Gastrocnemius medialis (tissue), 4 donors: Measurements from ENCODE around the gene OR51B2. TPM values are rescaled to one million over a fixed set of nuclear protein-coding genes. Genes with fewer than 3 reads are reported as not detected.
"Not testable (repeated sequence)": the region's sequence is repeated elsewhere in the genome, so short reads cannot be mapped to it uniquely, and the experiment has no call there.

Experiments
- ATAC-seq, 2 donors: fragments of 150-250 bp; one replicate each; pipeline ENCODE4 v1.9.1; 2016
- DNase-seq, 2 donors: peaks; one replicate each; pipeline ENCODE4 v3.0.0-alpha.2; 2019
- H3K27ac ChIP-seq, 4 donors: fragments of 200-600 bp; sonication (generic); 1 replicate in 1 of 4; 2 replicates in 3 of 4; pipeline ENCODE4 v1.5.1; 2016 to 2018; ENCODE audit warnings: mild to moderate bottlenecking in 2 of 4, moderate library complexity in 1 of 4
- H3K27me3 ChIP-seq, 3 donors: fragments of 200-600 bp; sonication (generic) in 2 of 3; 1 replicate in 1 of 3; 2 replicates in 2 of 3; pipeline versions ENCODE4 v1.5.1 to v1.6.0; 2016 to 2019; ENCODE audit warnings: mild to moderate bottlenecking in 1 of 3, moderate library complexity in 1 of 3
- H3K36me3 ChIP-seq, 2 donors: fragments of 200-600 bp; sonication (generic) in 1 of 2; one replicate each; pipeline ENCODE4 v1.5.1; 2017 to 2018
- H3K4me1 ChIP-seq, 2 donors: fragments of 200-600 bp; sonication (generic) in 1 of 2; one replicate each; pipeline ENCODE4 v1.5.1; 2016 to 2017; ENCODE audit warnings: mild to moderate bottlenecking in 2 of 2
- H3K4me3 ChIP-seq, 4 donors: fragments of 200-600 bp; sonication (generic) in 3 of 4; 1 replicate in 1 of 4; 2 replicates in 3 of 4; pipeline ENCODE4 v1.5.1; 2016 to 2019; ENCODE audit warnings: mild to moderate bottlenecking in 2 of 4
- H3K9me3 ChIP-seq, 3 donors: fragments of 200-600 bp; sonication (generic) in 2 of 3; 1 replicate in 1 of 3; 2 replicates in 2 of 3; pipeline ENCODE4 v1.5.1; 2016 to 2019
- CTCF ChIP-seq, 5 experiments: fragments of 450-650 bp in 3 of 5; fragments of 200-600 bp in 2 of 5; sonication (generic) in 2 of 5; IDR thresholded peaks in 4 of 5; conservative IDR thresholded peaks in 1 of 5; 1 replicate in 4 of 5; 2 replicates in 1 of 5; pipeline ENCODE4 v1.5.1; 2016 to 2019; ENCODE audit warnings: antibody characterized with exemption in 5 of 5, mild to moderate bottlenecking in 3 of 5, moderate library complexity in 3 of 5
- POLR2A ChIP-seq, 2 donors: fragments of 450-650 bp; IDR thresholded peaks; one replicate each; pipeline ENCODE4 v1.6.1; 2017; ENCODE audit warnings: antibody characterized with exemption in 2 of 2, mild to moderate bottlenecking in 2 of 2, moderate library complexity in 2 of 2
- in situ Hi-C, 4 donors: fragments of 200-750 bp; cut with MboI; loops; one replicate each; pipeline versions ENCODE4 v1.15.0 to v1.8.0; 2017; ENCODE audit warnings: low sequenced_read_pairs in 4 of 4
- intact Hi-C: fragments of 100-400 bp; cut with DNase I; formaldehyde crosslinking; loops from one replicate; pipeline ENCODE4 v1.15.1; 2023; ENCODE audit warnings: low total_unique reads
- total RNA-seq, 4 donors: library from RNA; depleted of rRNA; stranded (reverse); fragments of >200 nt; gene quantifications; one replicate each; pipeline versions ENCODE4 v1.1.0 to v1.2.3, GENCODE V29; 2016

The OR51B2 gene
- total RNA-seq = not detected

DNA sequence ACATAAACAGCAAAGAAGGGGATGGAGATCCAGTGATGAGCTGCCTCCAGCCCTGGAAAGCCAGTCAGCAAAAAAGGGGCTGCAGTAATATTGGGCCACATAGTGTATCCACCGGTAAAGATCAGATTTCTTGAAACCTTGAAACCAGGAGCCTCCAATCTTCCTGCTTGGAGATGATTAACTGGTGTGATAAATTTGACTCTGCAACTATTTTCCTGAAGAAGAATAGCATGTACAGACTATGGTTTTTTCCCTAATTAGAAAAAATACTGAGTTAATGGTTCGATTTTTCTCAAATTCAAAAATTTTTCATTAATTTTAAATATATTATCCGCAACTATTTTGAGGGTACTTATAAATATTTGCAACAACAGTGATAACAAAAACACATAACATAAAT is at the start of gene OR51B2:
Gene OR51B2 (minus strand): TSS at position 101 of the 400 bp plus-strand sequence. CDS start 0 bp downstream, at position 101.
- Histone ChIP-seq H3K9me3 (no peaks in the 10 kb centered on the region), H3K4me1 (no peaks in the 10 kb centered on the region), H3K27me3 (no peaks in the 10 kb centered on the region), H3K27ac (no peak within 1 kb of the TSS), H3K36me3 (no peaks in the 10 kb centered on the region), H3K4me3 (no peak within 1 kb of the TSS)
- TF ChIP-seq POLR2A (IDR thresholded peaks at IDR 0.05) (no peak), CTCF (IDR thresholded peaks at IDR 0.05 in 4 of 5, conservative IDR thresholded peaks at IDR 0.05 in 1 of 5) (no peak)
- in situ Hi-C loops = no loop called here
- DNase-seq (no peak), ATAC-seq (no peak)
- intact Hi-C loops = no loop called here

GRCh38 chr11:5369789-5370188 is 45.7 kb upstream of the OR51B2 start:
- intact Hi-C loops (no loop called here), in situ Hi-C loops (no loop called here)
- Histone ChIP-seq H3K4me1 (no peaks in the 10 kb centered on the region), H3K36me3 (no peaks in the 10 kb centered on the region), H3K27ac (no peak overlapping the region), H3K9me3 (no peaks in the 10 kb centered on the region), H3K27me3 (no peaks in the 10 kb centered on the region), H3K4me3 (no peak overlapping the region)
- no peak for TF ChIP-seq POLR2A (IDR thresholded peaks at IDR 0.05)
- TF ChIP-seq CTCF (IDR thresholded peaks at IDR 0.05 in 4 of 5, conservative IDR thresholded peaks at IDR 0.05 in 1 of 5) = no peak
- no peak for DNase-seq
- ATAC-seq = no peak

DNA sequence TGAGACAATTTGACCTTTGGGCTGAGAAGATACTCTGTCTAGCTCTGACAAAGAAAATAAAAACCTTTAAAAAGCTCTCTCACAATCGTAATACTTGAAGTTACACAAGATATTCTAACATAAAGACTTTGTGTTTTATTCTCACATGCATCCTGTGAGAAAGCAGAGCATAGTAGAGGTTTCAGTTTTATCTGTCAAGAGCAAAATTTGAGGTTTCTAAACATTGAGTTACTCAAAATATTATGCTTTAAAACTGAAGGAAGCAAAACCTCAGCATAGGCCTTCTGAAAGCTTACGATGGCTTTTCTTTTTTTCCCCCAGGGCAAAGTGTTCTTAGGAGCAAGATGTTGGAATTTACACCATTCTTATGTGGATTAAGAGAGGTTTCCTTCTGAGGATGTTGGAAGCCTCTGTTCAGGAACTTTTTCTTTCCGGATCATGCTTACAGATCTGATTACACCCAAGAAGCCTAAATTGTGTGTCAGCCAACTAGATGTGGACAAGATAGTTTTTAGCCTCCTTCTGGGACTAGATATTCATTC is 44.5 kb upstream of the OR51B2 start:
- Histone ChIP-seq H3K9me3 (no peaks in the 10 kb centered on the region), H3K4me1 (no peaks in the 10 kb centered on the region), H3K27me3 (no peaks in the 10 kb centered on the region), H3K36me3 (no peaks in the 10 kb centered on the region), H3K27ac (no peak overlapping the region), H3K4me3 (no peak overlapping the region)
- ATAC-seq (no peak), DNase-seq (no peak)
- in situ Hi-C loops = no loop called here
- intact Hi-C loops = no loop called here
- TF ChIP-seq POLR2A (IDR thresholded peaks at IDR 0.05) = no peak
- TF ChIP-seq CTCF (IDR thresholded peaks at IDR 0.05 in 4 of 5, conservative IDR thresholded peaks at IDR 0.05 in 1 of 5) = no peak

DNA sequence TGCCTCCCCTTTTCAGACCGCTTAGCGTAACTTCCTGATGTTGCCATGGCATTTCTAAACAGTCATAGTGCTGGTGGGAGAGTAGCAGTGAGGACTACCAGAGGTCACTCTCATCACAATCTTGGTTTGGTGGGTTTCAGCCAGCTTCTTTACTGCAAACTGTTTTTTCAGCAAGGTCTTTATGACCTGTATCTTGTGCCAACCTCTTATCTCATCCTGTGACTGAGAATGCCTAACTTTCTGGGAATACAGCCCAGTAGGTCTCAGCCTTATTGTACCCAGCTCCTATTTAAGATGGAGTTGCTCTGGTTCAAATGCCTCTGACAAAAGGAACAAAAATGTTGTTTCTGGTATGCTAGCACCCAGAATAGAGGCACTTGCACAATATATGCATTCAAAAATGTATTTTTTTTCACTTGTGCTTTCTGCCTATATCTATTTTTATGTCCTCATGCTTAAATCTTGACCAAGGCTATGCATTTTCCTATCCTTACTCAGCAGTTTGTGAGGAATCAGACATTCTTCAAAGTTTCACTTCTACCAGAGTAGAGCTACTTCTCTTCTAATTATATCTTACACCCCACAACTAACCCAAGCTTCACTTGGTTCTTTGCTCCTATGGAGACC is 43.5 kb upstream of the OR51B2 start:
- no peaks in the 10 kb centered on the region for H3K36me3 ChIP-seq
- H3K4me3 ChIP-seq = no peak overlapping the region
- H3K27ac ChIP-seq = no peak overlapping the region
- H3K27me3 ChIP-seq = no peaks in the 10 kb centered on the region
- DNase-seq = no peak
- no peaks in the 10 kb centered on the region for H3K9me3 ChIP-seq
- no peak for ATAC-seq
- TF ChIP-seq CTCF (IDR thresholded peaks at IDR 0.05 in 4 of 5, conservative IDR thresholded peaks at IDR 0.05 in 1 of 5) (no peak), POLR2A (IDR thresholded peaks at IDR 0.05) (no peak)
- H3K4me1 ChIP-seq = no peaks in the 10 kb centered on the region
- intact Hi-C loops (no loop called here), in situ Hi-C loops (no loop called here)

- intact Hi-C loops = no loop called here
- Histone ChIP-seq H3K27me3 (no peaks in the 10 kb centered on the region), H3K9me3 (no peaks in the 10 kb centered on the region), H3K4me3 (no peak overlapping the region), H3K4me1 (no peaks in the 10 kb centered on the region), H3K36me3 (no peaks in the 10 kb centered on the region), H3K27ac (no peak overlapping the region)
- TF ChIP-seq CTCF (IDR thresholded peaks at IDR 0.05 in 4 of 5, conservative IDR thresholded peaks at IDR 0.05 in 1 of 5) = no peak
- no peak for TF ChIP-seq POLR2A (IDR thresholded peaks at IDR 0.05)
- in situ Hi-C loops = no loop called here
- DNase-seq (no peak), ATAC-seq (no peak)
Measured at GRCh38 chr11:5366856-5367255, 42.8 kb upstream of the OR51B2 start.

DNA sequence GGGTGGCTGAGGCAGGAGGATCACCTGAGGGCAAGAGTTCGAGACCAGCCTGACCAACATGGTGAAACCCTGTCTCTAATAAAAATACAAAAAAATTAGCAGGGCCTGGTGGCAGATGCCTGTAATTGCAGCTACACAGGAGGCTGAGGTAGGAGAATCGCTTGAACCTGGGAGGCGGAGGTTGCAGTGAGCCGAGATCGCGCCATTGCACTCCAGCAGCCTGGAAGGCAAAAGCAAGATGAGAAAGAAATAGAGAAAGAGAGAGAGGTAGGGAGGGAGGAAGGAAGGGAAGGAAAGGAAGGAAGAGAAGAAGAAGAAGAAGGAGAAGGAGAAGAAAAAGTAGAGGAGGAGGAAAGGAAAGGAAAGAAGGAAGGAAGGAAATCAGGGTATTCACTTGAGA is 42.3 kb upstream of the OR51B2 start:
- DNase-seq, H3K27ac ChIP-seq, ATAC-seq, H3K4me3 ChIP-seq, H3K27me3 ChIP-seq, H3K9me3 ChIP-seq, in situ Hi-C loops, H3K36me3 ChIP-seq, intact Hi-C loops, H3K4me1 ChIP-seq: not testable (repeated sequence)
